Mesenchymal stem cell (in vitro differentiated cells and primary cell): Measurements from ENCODE around the gene ALCAM.

Source experiments
- DNase-seq: peaks from one replicate; pipeline ENCODE4 v3.0.0-alpha.2; 2013
- H2AFZ ChIP-seq: one replicate; pipeline ENCODE4 v1.6.1; 2013; ENCODE audit warnings: low read depth, mild to moderate bottlenecking, control low read depth, inconsistent platforms, low read length, moderate library complexity
- H2AK5ac ChIP-seq: 2 replicates; pipeline ENCODE4 v1.6.1; 2013; ENCODE audit warnings: low read length, moderate library complexity, mild to moderate bottlenecking, inconsistent platforms; ENCODE audit not compliant: severe bottlenecking
- H2BK120ac ChIP-seq: one replicate; pipeline ENCODE4 v1.6.1; 2013; ENCODE audit warnings: low read depth, mild to moderate bottlenecking, inconsistent platforms, low read length, moderate library complexity
- H2BK12ac ChIP-seq, 2 experiments: one replicate each; pipeline ENCODE4 v1.6.1; 2013; ENCODE audit warnings: inconsistent platforms in 2 of 2, low read length in 2 of 2, mild to moderate bottlenecking in 2 of 2, moderate library complexity in 2 of 2, control low read depth in 1 of 2
- H2BK15ac ChIP-seq: one replicate; pipeline ENCODE4 v1.6.1; 2013; ENCODE audit warnings: mild to moderate bottlenecking, low read depth, inconsistent platforms; ENCODE audit not compliant: poor library complexity, severe bottlenecking
- H2BK5ac ChIP-seq: 2 replicates; pipeline ENCODE4 v1.6.1; 2013; ENCODE audit warnings: low read depth, mild to moderate bottlenecking, low read length, control low read depth, inconsistent platforms; ENCODE audit not compliant: poor library complexity, severe bottlenecking
- H3K14ac ChIP-seq, 2 experiments: one replicate each; pipeline ENCODE4 v1.6.1; 2013; ENCODE audit warnings: inconsistent platforms in 2 of 2, low read length in 2 of 2, control low read depth in 1 of 2, mild to moderate bottlenecking in 1 of 2, moderate library complexity in 1 of 2
- H3K18ac ChIP-seq, 2 experiments: one replicate each; pipeline ENCODE4 v1.6.1; 2013; ENCODE audit warnings: inconsistent platforms in 2 of 2, low read length in 2 of 2, control low read depth in 1 of 2, low read depth in 1 of 2, mild to moderate bottlenecking in 1 of 2
- H3K23ac ChIP-seq, 2 experiments: one replicate each; pipeline ENCODE4 v1.6.1; 2013; ENCODE audit warnings: inconsistent platforms in 2 of 2, low read length in 2 of 2, mild to moderate bottlenecking in 2 of 2, moderate library complexity in 2 of 2, control low read depth in 1 of 2
- H3K27ac ChIP-seq: 2 replicates; pipeline ENCODE4 v1.5.1; 2013; ENCODE audit warnings: mild to moderate bottlenecking, moderate library complexity, low read length, control low read depth, inconsistent platforms; ENCODE audit not compliant: poor library complexity, severe bottlenecking
- H3K27me3 ChIP-seq, 2 experiments: 2 replicates each; pipeline versions ENCODE4 v1.6.1 to v1.7.0; 2013; ENCODE audit warnings: low read length in 2 of 2, mild to moderate bottlenecking in 2 of 2, moderate library complexity in 2 of 2, control low read depth in 1 of 2, inconsistent platforms in 1 of 2; ENCODE audit not compliant: control insufficient read depth in 1 of 2, insufficient read depth in 1 of 2
- H3K36me3 ChIP-seq, 2 experiments: 2 replicates each; pipeline versions ENCODE4 v1.6.1 to v1.7.0; 2013; ENCODE audit warnings: low read length in 2 of 2, control low read depth in 1 of 2, inconsistent platforms in 1 of 2, low read depth in 1 of 2, mild to moderate bottlenecking in 1 of 2; ENCODE audit not compliant: insufficient read depth in 2 of 2, control insufficient read depth in 1 of 2
- H3K4ac ChIP-seq, 2 experiments: one replicate each; pipeline ENCODE4 v1.6.1; 2013; ENCODE audit warnings: inconsistent platforms in 2 of 2, low read length in 2 of 2, mild to moderate bottlenecking in 2 of 2, moderate library complexity in 2 of 2, control low read depth in 1 of 2, low read depth in 1 of 2
- H3K4me1 ChIP-seq: 2 replicates; pipeline ENCODE4 v1.6.1; 2013; ENCODE audit warnings: low read depth, low read length, control low read depth; ENCODE audit not compliant: control insufficient read depth, insufficient read depth
- H3K4me2 ChIP-seq: 2 replicates; pipeline ENCODE4 v1.6.1; 2013; ENCODE audit warnings: low read length, mild to moderate bottlenecking, inconsistent platforms; ENCODE audit not compliant: poor library complexity, severe bottlenecking
- H3K4me3 ChIP-seq, 2 experiments: 2 replicates each; pipeline versions ENCODE4 v1.5.1 to v1.7.0; 2013; ENCODE audit warnings: low read length in 2 of 2, mild to moderate bottlenecking in 2 of 2, control low read depth in 1 of 2, low read depth in 1 of 2; ENCODE audit not compliant: insufficient read depth in 1 of 2
- H3K79me1 ChIP-seq: replicated peaks from 2 replicates; pipeline ENCODE4 v1.6.1; 2013; ENCODE audit warnings: mild to moderate bottlenecking, control low read depth, low read length, inconsistent platforms; ENCODE audit not compliant: poor library complexity, severe bottlenecking
- H3K9ac ChIP-seq: 2 replicates; pipeline ENCODE4 v1.7.0; 2013; ENCODE audit warnings: mild to moderate bottlenecking, low read length, moderate library complexity
- H3K9me3 ChIP-seq: 2 replicates; pipeline ENCODE4 v1.7.0; 2013; ENCODE audit warnings: mild to moderate bottlenecking, low read length; ENCODE audit not compliant: control insufficient read depth
- H4K8ac ChIP-seq: one replicate; pipeline ENCODE4 v1.6.1; 2013; ENCODE audit warnings: inconsistent platforms, mild to moderate bottlenecking, low read length, moderate library complexity
- H4K91ac ChIP-seq: one replicate; pipeline ENCODE4 v1.6.1; 2013; ENCODE audit warnings: mild to moderate bottlenecking, low read length, inconsistent platforms
- WGBS: methylation state at CpG from one replicate; pipeline ENCODE4 v1.1.7; 2013; ENCODE audit warnings: mixed read lengths; 5-methylcytosine and 5-hydroxymethylcytosine counted together

Gene ALCAM

DNA sequence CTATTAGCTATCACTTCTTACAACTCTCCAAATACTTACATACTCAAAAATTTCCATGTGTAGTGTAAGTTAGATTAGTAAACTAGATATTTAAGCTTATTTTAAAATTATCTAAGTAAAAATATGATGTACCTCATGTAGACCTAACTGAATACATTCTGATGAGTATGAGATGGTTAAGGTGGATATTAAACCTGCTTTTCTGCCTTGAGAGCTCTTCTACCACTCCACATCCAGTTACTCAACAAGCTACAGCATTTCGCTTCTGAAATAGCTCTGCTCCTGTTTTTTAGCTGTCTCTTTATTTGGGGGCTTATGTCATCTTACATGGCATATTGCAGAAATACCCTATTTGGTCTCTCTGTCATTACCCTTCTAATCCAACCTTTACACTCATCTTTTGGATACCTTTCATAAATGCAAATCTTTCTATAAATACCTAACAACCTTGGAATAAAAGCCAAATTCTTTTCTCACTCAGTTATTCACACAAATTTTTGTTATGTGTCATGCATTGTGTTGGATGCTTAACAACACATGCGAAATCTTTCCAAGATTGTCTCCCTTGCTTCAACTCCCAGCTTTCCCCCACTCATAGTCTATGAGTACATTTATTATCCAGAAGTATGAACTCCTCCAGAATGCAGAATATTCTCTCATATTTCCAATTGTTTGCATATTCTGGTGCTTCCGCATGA is 92.0 kb downstream of the ALCAM start:
- Histone ChIP-seq H3K18ac (no peak overlapping the region), H2BK15ac (no peak overlapping the region), H2BK12ac (no peak overlapping the region), H3K4me3 (no peak overlapping the region), H2BK120ac (no peak overlapping the region), H4K91ac (no peak overlapping the region), H3K27me3 (no peaks in the 10 kb centered on the region), H3K9ac (no peak overlapping the region), H3K36me3 (no peaks in the 10 kb centered on the region), H3K14ac (no peak overlapping the region), H3K4me1 (no peaks in the 10 kb centered on the region), H3K27ac (no peak overlapping the region), H3K4ac (no peak overlapping the region), H3K9me3 (no peaks in the 10 kb centered on the region), H2AK5ac (no peak overlapping the region), H4K8ac (no peak overlapping the region), H3K23ac (no peak overlapping the region), H3K4me2 (no peak overlapping the region), H3K79me1 (peaks cover 16% of the 10 kb centered on the region), H2BK5ac (no peak overlapping the region), H2AFZ (no peak overlapping the region)
- 91% methylated on average over 3 of the region's 3 CpGs for WGBS
- DNase-seq: no peak

DNA sequence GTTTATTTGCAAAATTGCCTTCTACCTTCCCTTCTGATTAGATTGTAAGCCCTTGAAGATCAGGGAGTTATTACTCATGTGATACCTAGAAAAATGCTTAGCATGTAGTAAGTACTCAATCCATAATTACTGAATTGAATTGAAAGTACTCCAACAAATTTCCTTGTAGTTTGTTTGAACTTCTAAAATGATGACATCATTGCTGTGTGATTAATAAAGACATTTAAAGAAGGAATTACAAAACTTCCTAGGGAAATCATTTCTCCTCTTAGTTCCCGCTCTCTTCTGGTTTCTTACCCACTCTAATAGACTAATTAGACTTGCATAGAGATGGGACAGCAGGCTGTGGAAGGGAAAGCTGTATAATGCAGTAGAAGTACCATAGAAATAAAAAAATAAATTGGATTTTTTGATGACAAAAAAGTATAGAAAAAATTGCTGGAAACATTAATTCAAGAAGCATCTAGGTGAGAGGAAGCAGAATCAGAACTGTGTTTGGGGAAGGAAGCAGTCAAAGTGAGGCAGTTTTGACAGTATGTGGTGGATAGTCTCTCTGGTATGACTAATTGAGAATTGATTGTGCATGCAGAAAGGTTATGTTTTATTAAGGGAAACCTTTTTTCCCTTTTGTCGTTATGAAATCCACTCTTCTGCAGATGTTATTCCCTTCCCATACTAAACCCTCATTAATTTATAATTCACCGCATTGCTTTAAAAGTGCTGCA is 93.0 kb downstream of the ALCAM start:
- H2AK5ac ChIP-seq: no peak overlapping the region
- no peak overlapping the region for H4K91ac ChIP-seq
- no peak overlapping the region for H4K8ac ChIP-seq
- no peak overlapping the region for H2BK12ac ChIP-seq
- no peak overlapping the region for H3K4me3 ChIP-seq
- no peaks in the 10 kb centered on the region for H3K9me3 ChIP-seq
- H2BK5ac ChIP-seq: no peak overlapping the region
- H3K4me1 ChIP-seq: no peaks in the 10 kb centered on the region
- H2AFZ ChIP-seq: no peak overlapping the region
- WGBS: 100% methylated on average over 2 of the region's 3 CpGs
- H3K4me2 ChIP-seq: no peak overlapping the region
- no peak overlapping the region for H3K14ac ChIP-seq
- DNase-seq: no peak
- no peak overlapping the region for H3K18ac ChIP-seq
- no peaks in the 10 kb centered on the region for H3K27me3 ChIP-seq
- H3K23ac ChIP-seq: no peak overlapping the region
- no peak overlapping the region for H2BK15ac ChIP-seq
- H3K27ac ChIP-seq: no peak overlapping the region
- H3K36me3 ChIP-seq: no peaks in the 10 kb centered on the region
- peaks cover 16% of the 10 kb centered on the region for H3K79me1 ChIP-seq
- no peak overlapping the region for H3K9ac ChIP-seq
- H2BK120ac ChIP-seq: no peak overlapping the region
- no peak overlapping the region for H3K4ac ChIP-seq

DNA sequence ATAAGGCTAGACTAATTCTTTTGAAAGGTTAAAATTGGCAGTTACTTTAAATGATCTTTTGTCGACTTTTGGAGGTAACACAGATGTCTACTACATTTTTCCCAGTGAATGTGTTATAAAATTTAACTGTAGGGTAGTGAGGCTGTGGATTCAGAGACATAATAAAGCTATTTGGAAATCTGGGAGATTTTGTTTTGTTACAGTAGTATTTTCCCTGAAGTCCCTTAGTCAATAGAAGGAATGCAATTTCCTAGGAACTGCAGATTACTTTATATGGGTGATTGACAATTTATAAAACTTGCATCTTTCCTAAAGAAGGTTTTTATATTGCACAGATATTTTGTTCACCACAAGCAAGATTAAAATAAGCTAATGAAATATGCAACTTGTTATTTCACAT is 96.9 kb downstream of the ALCAM start:
- H2BK5ac ChIP-seq: no peak overlapping the region
- no peak overlapping the region for H3K27ac ChIP-seq
- no peak overlapping the region for H4K91ac ChIP-seq
- no peaks in the 10 kb centered on the region for H3K4me1 ChIP-seq
- no peak overlapping the region for H2BK120ac ChIP-seq
- H3K9ac ChIP-seq: no peak overlapping the region
- H3K23ac ChIP-seq: no peak overlapping the region
- H2BK12ac ChIP-seq: no peak overlapping the region
- DNase-seq: no peak
- no peak overlapping the region for H2BK15ac ChIP-seq
- WGBS: 100% methylated on average over 1 of the region's 1 CpG
- no peaks in the 10 kb centered on the region for H3K27me3 ChIP-seq
- H3K36me3 ChIP-seq: no peaks in the 10 kb centered on the region
- H3K4ac ChIP-seq: no peak overlapping the region
- no peak overlapping the region for H2AK5ac ChIP-seq
- no peak overlapping the region for H3K4me2 ChIP-seq
- H3K79me1 ChIP-seq: peaks cover 7% of the 10 kb centered on the region
- no peak overlapping the region for H3K18ac ChIP-seq
- H2AFZ ChIP-seq: no peak overlapping the region
- H4K8ac ChIP-seq: no peak overlapping the region
- H3K9me3 ChIP-seq: no peaks in the 10 kb centered on the region
- no peak overlapping the region for H3K14ac ChIP-seq
- H3K4me3 ChIP-seq: no peak overlapping the region

DNA sequence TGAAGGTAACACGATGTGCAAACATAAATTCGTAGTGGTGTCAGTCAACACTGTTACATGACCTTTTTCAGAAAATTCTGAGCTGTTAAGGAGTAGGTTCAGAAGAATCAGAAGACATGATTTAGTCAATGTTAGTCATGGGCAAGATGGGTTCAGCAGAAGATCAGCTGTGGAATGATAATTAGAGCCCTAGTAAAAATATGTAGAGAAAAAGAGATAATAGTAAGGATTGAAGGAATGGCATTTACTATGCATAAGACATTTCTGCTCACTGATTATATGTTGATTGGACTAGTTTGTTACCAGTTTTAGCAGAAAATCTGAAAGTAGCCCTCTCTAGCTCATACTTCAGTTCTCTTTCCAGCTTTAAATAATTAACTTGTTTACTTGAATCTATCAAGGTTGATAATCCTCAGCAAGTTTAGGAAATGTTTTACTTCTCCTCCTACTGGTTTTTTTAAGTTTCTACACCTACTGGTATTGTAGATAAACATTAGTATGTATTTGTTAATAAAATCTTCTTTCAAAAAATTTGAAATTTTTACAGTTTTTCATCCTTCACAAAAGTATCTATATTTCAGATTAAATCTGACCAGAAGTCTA is 98.6 kb downstream of the ALCAM start:
- Histone ChIP-seq H2BK12ac (no peak overlapping the region), H3K23ac (no peak overlapping the region), H3K4me1 (no peaks in the 10 kb centered on the region), H2AK5ac (no peak overlapping the region), H3K27ac (no peak overlapping the region), H3K9ac (no peak overlapping the region), H4K91ac (no peak overlapping the region), H3K4me3 (no peak overlapping the region), H3K4ac (no peak overlapping the region), H2BK120ac (no peak overlapping the region), H3K14ac (no peak overlapping the region), H4K8ac (no peak overlapping the region), H2BK5ac (no peak overlapping the region), H3K79me1 (peaks cover 4% of the 10 kb centered on the region), H3K27me3 (no peaks in the 10 kb centered on the region), H3K4me2 (no peak overlapping the region), H2BK15ac (no peak overlapping the region), H3K9me3 (no peaks in the 10 kb centered on the region), H3K18ac (no peak overlapping the region), H2AFZ (no peak overlapping the region), H3K36me3 (no peaks in the 10 kb centered on the region)
- DNase-seq: no peak
- 97% methylated on average over 2 of the region's 2 CpGs for WGBS
